Sigmoid colon (tissue), 7 donors: Measurements from ENCODE around the gene TFEB. TPM values are rescaled to one million over a fixed set of nuclear protein-coding genes. Genes with fewer than 3 reads are reported as not detected.

Experiments
- DNase-seq: peaks from one replicate; pipeline ENCODE4 v3.0.0-alpha.2; 2019
- H3K27ac ChIP-seq, 4 donors: fragments of 200-600 bp; sonication (generic); one replicate each; pipeline ENCODE4 v1.5.1; 2016 to 2019; ENCODE audit warnings: mild to moderate bottlenecking in 1 of 4
- H3K27me3 ChIP-seq, 3 donors: fragments of 200-600 bp; sonication (generic); one replicate each; pipeline ENCODE4 v1.5.1; 2019; ENCODE audit warnings: mild to moderate bottlenecking in 1 of 3
- H3K36me3 ChIP-seq, 4 donors: fragments of 200-600 bp; sonication (generic); one replicate each; pipeline ENCODE4 v1.5.1; 2016 to 2019
- H3K4me1 ChIP-seq, 4 donors: fragments of 200-600 bp; sonication (generic); one replicate each; pipeline ENCODE4 v1.5.1; 2017 to 2019
- H3K4me3 ChIP-seq, 4 donors: fragments of 200-600 bp; sonication (generic); one replicate each; pipeline ENCODE4 v1.5.1; 2017 to 2019; ENCODE audit warnings: mild to moderate bottlenecking in 2 of 4, moderate library complexity in 1 of 4
- H3K9me3 ChIP-seq, 4 donors: fragments of 200-600 bp in 3 of 4; sonication (generic) in 3 of 4; one replicate each; pipeline versions ENCODE4 v1.5.1 to v1.6.1; 2013 to 2019
- EP300 ChIP-seq, 4 donors: sonication (generic); formaldehyde crosslinking; IDR thresholded peaks; one replicate each; pipeline ENCODE4 v1.6.1; 2017; ENCODE audit warnings: antibody characterized with exemption in 4 of 4
- POLR2A ChIP-seq, 2 donors: fragments of 450-650 bp; IDR thresholded peaks; one replicate each; pipeline ENCODE4 v1.6.1; 2016; ENCODE audit warnings: antibody characterized with exemption in 2 of 2, mild to moderate bottlenecking in 2 of 2, moderate library complexity in 2 of 2
- POLR2AphosphoS5 ChIP-seq, 4 donors: sonication (generic); formaldehyde crosslinking; IDR thresholded peaks; one replicate each; pipeline ENCODE4 v1.6.1; 2017; ENCODE audit warnings: antibody characterized with exemption in 4 of 4
- WGBS, 2 donors: extraction: QIAGEN DNeasy Blood & Tissue Kit; methylation state at CpG; one replicate each; pipeline ENCODE4 v1.1.7; 2013; 5-methylcytosine and 5-hydroxymethylcytosine counted together
- intact Hi-C: fragments of 100-400 bp; cut with DNase I; formaldehyde crosslinking; loops from one replicate; pipeline ENCODE4 v1.15.1; 2023
- polyA plus RNA-seq, 3 donors: library from polyadenylated mRNA; stranded (reverse); fragments of 200-250 nt; gene quantifications; one replicate each; pipeline ENCODE4 v1.2.3, GENCODE V29; 2013
- total RNA-seq, 4 donors: library from RNA; depleted of rRNA; stranded (reverse); fragments of >200 nt; gene quantifications; one replicate each; pipeline ENCODE4 v1.1.0, GENCODE V29; 2016
- TF ChIP-seq, protein P1 (sequence below), 4 experiments: fragments of 450-650 bp in 3 of 4; fragments of 200-600 bp in 1 of 4; IDR thresholded peaks; one replicate each; pipeline ENCODE4 v1.5.1; 2016 to 2019; ENCODE audit warnings: antibody characterized with exemption in 4 of 4, mild to moderate bottlenecking in 3 of 4, moderate library complexity in 2 of 4
- donor health status: healthy with polysubstance abuse.
- donor health status: Bipolar disorder and iron deficiency.
- donor health status: healthy.

The TFEB gene
- total and polyA plus RNA-seq, 7 donors = 21.0 to 40.9 (median 28.2) TPM

DNA sequence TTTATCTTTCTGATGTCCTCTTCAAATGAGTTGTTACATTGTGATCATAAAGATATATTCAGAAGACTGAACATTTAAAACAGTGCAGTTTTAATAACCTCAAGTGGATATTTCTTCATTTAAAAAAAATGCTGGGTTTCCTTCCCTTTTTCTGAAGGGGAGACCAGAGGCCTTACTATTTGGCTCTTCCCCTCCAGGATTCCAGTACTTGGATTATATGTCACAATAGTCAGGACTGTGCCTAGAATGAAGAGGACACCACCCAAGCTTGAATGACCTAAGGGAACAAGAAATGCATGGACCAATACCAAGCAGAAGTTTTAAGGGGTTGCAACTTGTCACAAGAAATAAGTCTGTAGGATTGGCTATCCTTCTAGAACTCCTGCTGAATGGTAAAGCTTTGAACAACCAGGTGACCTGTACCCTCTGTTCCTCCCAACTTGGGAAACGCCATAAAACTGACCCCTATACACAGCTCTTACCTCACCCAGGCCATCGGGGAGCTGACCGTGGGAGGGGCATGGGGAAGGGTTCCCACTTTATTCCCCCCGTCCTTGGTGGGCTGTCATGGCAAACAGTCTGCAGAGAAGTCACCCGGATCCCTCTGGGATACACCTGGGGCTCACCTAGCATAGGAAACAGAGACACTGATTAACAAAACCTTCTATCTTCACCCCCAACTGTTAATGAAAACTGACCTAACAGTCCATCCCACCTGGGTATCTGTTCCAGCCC lies 42.3 kb upstream of the TFEB start:
- intact Hi-C loops = loop anchor here (2.0 to 5.0 kb wide), 2 partner anchors 43 to 175 kb away; partner anchors contain the start of gene TFEB
- DNase-seq = no peak
- Histone ChIP-seq H3K9me3 (no peaks in the 10 kb centered on the region), H3K27ac (no peak overlapping the region), H3K36me3 (peaks cover 12 to 51% (median 25%) of the 10 kb centered on the region in 4 donors), H3K4me3 (no peak overlapping the region), H3K4me1 (peaks cover 0 to 30% (median 22%) of the 10 kb centered on the region in 4 donors), H3K27me3 (no peaks in the 10 kb centered on the region)
- 87 to 88% methylated on average over 5 of the region's 5 CpGs for WGBS, 2 donors
- TF ChIP-seq EP300 (IDR thresholded peaks at IDR 0.05) (no peak), POLR2AphosphoS5 (IDR thresholded peaks at IDR 0.05) (no peak), POLR2A (IDR thresholded peaks at IDR 0.05) (no peak)
- TF ChIP-seq, protein P1, sequence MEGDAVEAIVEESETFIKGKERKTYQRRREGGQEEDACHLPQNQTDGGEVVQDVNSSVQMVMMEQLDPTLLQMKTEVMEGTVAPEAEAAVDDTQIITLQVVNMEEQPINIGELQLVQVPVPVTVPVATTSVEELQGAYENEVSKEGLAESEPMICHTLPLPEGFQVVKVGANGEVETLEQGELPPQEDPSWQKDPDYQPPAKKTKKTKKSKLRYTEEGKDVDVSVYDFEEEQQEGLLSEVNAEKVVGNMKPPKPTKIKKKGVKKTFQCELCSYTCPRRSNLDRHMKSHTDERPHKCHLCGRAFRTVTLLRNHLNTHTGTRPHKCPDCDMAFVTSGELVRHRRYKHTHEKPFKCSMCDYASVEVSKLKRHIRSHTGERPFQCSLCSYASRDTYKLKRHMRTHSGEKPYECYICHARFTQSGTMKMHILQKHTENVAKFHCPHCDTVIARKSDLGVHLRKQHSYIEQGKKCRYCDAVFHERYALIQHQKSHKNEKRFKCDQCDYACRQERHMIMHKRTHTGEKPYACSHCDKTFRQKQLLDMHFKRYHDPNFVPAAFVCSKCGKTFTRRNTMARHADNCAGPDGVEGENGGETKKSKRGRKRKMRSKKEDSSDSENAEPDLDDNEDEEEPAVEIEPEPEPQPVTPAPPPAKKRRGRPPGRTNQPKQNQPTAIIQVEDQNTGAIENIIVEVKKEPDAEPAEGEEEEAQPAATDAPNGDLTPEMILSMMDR (IDR thresholded peaks at IDR 0.05) = no peak

DNA sequence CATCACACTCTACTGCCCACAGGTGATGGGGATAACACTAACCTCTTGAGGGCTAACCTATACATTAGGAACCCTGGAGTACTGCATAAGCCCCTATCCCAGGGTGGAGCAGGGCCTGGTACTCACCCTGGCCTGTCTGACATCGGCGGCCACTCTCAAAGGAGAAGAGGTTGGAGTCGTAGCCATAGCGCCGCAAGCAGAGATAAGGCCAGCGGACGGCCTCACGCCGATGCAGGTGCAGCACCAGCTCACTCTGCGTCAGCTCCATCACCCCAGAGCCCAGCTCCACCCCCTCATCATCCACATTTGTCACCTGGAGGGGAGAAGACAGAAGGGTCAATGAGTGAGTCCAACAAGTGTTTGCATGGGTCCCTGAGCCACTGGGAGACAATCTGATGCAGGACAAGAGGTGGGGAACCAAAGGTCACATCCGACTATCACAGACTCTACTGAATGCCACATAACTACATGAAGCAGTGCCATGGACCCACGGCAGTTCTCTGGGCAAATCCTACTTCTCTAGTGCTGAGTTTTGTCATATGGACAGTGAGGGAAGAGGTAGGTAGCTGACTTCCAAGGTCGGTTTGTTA lies 40.0 kb upstream of the TFEB start:
- DNase-seq = no peak
- WGBS, 2 donors = 87 to 93% methylated on average over 13 of the region's 13 CpGs
- H3K27ac ChIP-seq = no peak overlapping the region
- peaks cover 0 to 16% (median 9%) of the 10 kb centered on the region in 4 donors for H3K4me1 ChIP-seq
- H3K36me3 ChIP-seq = peaks cover 12 to 74% (median 42%) of the 10 kb centered on the region in 4 donors
- H3K9me3 ChIP-seq = no peaks in the 10 kb centered on the region
- intact Hi-C loops = loop anchor here (5.0 kb wide), 1 partner anchor 173 kb away; no protein-coding TSS in a partner anchor
- no peak overlapping the region for H3K4me3 ChIP-seq
- no peaks in the 10 kb centered on the region for H3K27me3 ChIP-seq
- TF ChIP-seq POLR2AphosphoS5 (IDR thresholded peaks at IDR 0.05) = no peak
- TF ChIP-seq EP300 (IDR thresholded peaks at IDR 0.05) = no peak
- TF ChIP-seq, protein P1 (IDR thresholded peaks at IDR 0.05) = no peak
- TF ChIP-seq POLR2A (IDR thresholded peaks at IDR 0.05) = no peak

DNA sequence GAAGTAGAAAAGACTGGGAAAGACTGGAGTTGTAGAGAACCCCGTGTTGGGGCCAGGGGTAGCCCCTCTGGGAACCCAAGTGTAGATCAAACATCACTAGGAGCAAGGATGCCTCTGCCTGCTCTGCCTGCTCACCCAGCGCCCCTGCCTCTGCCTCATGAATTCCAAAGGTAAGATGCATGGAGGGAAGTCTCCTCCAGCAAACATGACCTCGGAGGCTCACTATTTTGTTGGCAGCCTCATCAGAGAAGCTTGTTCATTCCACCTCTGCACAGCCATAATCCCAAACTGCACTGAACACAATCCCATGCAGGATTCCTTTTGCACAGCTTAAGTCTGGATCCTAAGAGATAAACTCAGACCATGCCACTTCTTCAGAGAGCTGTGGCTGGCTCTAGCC lies 39.4 kb upstream of the TFEB start:
- Histone ChIP-seq H3K27ac (no peak overlapping the region), H3K36me3 (peaks cover 12 to 78% (median 42%) of the 10 kb centered on the region in 4 donors), H3K27me3 (no peaks in the 10 kb centered on the region), H3K4me1 (peaks cover 0 to 16% (median 9%) of the 10 kb centered on the region in 4 donors), H3K9me3 (no peaks in the 10 kb centered on the region), H3K4me3 (no peak overlapping the region)
- DNase-seq = no peak
- WGBS, 2 donors = 90 to 98% methylated on average over 3 of the region's 3 CpGs
- intact Hi-C loops = loop anchor here (5.0 kb wide), 1 partner anchor 173 kb away; no protein-coding TSS in a partner anchor
- TF ChIP-seq, protein P1 (IDR thresholded peaks at IDR 0.05) = no peak
- TF ChIP-seq POLR2A (IDR thresholded peaks at IDR 0.05) (no peak), EP300 (IDR thresholded peaks at IDR 0.05) (no peak), POLR2AphosphoS5 (IDR thresholded peaks at IDR 0.05) (no peak)

DNA sequence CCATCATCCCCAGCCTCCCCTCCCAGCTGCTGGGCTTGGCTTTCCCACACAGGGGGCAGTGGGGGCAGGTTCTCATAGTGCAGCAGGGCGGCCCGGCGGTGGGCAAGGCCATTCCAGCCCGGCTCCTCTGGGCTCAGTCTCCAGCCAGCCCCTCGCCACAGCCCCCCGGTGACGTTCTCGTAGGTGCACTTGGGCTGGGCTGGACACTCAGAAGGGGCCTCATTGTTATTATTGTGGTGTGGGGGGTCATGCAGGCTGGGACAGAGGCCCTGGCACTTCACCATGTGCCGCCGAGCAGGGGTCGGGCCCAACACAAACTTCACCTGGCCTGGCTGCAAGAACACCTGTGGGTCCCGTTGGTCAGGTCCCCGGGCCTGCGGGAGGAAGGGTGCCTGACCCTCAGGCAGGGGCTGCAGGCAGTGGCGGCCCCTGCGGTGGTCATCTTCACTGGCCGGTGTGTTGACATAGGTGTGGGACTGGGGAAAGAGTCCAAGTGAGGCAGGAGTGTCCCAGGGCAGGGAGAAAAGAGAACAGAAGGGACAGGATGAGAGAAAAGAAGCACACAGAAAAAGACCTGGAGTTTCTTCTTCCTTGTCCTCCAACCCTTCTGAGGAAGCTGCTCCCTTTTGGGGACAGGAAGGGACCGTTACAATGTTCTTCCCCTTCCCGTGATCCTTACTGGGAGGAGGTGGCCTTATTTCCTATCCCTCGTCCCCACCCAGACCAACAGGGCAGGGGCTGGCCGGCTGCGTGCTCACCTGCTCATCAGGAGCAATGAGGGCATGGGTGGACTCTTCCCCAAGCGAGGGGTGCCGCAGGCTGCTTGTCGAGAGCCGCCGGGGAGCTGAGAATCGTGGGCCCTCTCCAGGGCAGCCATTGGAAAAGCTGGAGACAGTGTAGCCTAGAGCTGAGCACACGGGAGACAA lies 35.9 kb upstream of the TFEB start:
- no peak overlapping the region for H3K4me3 ChIP-seq
- no peaks in the 10 kb centered on the region for H3K27me3 ChIP-seq
- no peak overlapping the region for H3K27ac ChIP-seq
- H3K36me3 ChIP-seq = peaks cover 12 to 68% (median 42%) of the 10 kb centered on the region in 4 donors
- H3K9me3 ChIP-seq = no peaks in the 10 kb centered on the region
- intact Hi-C loops = no loop called here
- TF ChIP-seq POLR2A (IDR thresholded peaks at IDR 0.05) (no peak), EP300 (IDR thresholded peaks at IDR 0.05) (no peak), POLR2AphosphoS5 (IDR thresholded peaks at IDR 0.05) (no peak)
- TF ChIP-seq, protein P1 (IDR thresholded peaks at IDR 0.05) = no peak
- peaks cover 0 to 10% (median 7%) of the 10 kb centered on the region in 4 donors for H3K4me1 ChIP-seq
- WGBS, 2 donors = 94% methylated on average over 29 of the region's 29 CpGs
- DNase-seq = no peak
